Iris pigment epithelial cell (primary cell): Measurements from ENCODE around the gene PIGP.
"Not testable (repeated sequence)": the region's sequence is repeated elsewhere in the genome, so short reads cannot be mapped to it uniquely, and the experiment has no call there.

ENCODE experiments used
- DNase-seq: peaks from one replicate; pipeline ENCODE4 v3.0.0-alpha.2; 2011; ENCODE audit warnings: low read depth

The PIGP gene

GRCh38 chr21:37072988-37073416 lies at the start of gene PIGP, which contains the start of gene TTC3:
Gene PIGP (minus strand): TSS chr21:37073071. CDS start chr21:37072515, 556 bp downstream.
Gene TTC3 (plus strand): TSS chr21:37073254. CDS start chr21:37087258, 14,004 bp downstream.
- DNase-seq, result peak; percentile 91

DNA sequence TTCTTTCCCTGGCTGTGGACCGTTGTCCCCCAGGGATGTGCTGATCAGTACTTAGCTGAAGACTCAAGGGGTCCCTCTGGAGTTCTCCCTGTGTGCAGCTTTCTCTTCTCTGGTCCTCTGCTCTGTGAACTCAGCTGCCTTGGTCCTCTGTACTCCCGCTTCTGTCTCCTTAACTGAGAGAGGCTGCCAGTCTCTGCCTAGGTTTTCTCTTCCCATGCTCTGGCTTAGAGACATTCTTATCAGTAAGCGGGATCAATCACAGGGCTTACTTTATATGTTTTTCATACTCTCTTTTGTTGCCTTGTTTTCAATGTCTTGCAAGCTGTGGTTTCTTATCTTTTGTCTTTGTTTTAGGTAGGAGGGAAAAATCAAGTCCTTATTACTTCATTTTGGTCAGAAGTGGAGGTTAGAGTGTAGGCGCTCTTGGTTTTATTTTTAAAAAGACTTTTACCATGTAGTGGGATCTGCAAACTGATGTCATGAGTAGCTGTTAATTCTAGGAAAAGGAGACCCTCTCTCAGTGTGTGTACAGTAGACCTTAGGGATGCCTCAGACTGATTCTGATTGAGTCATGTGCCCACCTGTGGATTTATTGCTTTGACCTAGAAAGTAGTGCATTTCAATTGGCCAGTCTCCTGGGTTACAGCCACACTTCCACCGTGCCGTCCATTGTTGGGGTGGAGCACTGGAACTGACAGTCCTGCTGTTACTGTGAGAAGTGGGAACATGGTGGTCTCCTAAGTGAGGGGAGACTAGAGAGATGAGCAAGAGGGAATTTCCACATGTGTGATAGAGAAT lies 46.7 kb upstream of the PIGP start:
- DNase-seq, result no peak

- no peak for DNase-seq
Observed at GRCh38 chr21:37118187-37118826, 45.4 kb upstream of the PIGP start.

DNA sequence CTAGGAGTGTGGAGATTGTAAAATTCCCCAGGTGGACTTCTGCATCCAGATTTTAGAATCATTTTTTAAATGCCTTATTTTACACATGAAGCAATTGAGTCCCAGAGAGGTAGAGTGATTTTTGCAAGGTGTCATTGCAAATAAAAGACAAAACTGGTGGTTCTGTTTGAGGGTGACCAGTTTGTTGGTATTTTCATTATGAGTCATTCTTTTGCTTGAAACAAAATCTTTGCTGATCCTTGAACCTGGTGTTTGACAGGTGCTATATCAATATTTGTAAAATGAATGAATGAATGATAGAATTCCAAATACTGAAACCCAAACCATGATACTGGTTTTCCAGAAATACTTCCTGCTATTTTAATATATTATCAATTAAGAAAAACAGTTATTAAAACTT lies 44.3 kb upstream of the PIGP start:
- DNase-seq, result no peak

- DNase-seq, result peak; percentile 23
Observed at GRCh38 chr21:37116459-37116858, 43.6 kb upstream of the PIGP start.

GRCh38 chr21:37114301-37114700 lies 41.4 kb upstream of the PIGP start:
- not testable (repeated sequence) for DNase-seq

- not testable (repeated sequence) for DNase-seq
Observed at GRCh38 chr21:37111029-37111428, 38.2 kb upstream of the PIGP start.

GRCh38 chr21:37106998-37107397 lies 34.1 kb upstream of the PIGP start:
- DNase-seq, result no peak

GRCh38 chr21:37102746-37103145 lies 29.9 kb upstream of the PIGP start:
- peak; percentile 30 for DNase-seq

DNA sequence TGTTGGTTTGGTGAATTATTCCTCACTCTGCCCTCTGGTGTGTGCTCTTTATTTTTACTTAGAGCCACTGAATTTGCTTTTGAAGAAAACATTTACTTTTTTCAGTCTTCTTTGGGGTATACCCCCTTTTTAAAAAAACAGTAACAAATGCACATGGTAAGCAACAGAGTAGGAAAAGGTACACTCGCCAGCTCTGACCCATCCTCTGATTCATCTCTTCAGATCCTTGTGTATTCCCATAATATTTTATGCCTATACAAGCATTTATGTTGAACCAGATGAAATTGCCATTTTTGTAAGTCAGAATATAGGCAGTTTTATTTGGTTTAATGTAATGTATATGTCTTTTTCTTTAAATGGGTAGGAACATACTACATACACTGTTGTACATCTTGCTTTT lies 28.5 kb upstream of the PIGP start:
- peak; percentile 25 for DNase-seq

DNA sequence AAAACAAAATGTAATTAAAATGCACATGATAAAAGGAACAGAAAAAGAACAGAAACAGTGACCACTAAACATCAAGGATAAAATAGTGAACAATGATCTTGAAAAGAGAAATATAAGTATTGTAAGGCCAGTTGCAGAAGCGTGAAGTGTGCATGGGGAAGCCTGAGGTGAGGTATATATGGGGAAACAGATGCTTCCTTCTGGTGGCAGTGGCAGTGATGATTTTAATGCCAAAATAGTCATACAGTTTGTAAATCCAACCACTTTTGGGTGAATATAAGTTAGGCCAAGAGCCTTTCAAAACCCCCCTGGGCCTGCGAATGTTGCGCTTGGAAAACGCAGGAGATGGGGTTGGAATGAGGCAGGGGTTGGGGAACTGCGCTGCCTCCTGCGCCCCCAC lies 27.4 kb upstream of the PIGP start:
- DNase-seq, result no peak

GRCh38 chr21:37098751-37099150 lies 25.9 kb upstream of the PIGP start:
- no peak for DNase-seq

DNA sequence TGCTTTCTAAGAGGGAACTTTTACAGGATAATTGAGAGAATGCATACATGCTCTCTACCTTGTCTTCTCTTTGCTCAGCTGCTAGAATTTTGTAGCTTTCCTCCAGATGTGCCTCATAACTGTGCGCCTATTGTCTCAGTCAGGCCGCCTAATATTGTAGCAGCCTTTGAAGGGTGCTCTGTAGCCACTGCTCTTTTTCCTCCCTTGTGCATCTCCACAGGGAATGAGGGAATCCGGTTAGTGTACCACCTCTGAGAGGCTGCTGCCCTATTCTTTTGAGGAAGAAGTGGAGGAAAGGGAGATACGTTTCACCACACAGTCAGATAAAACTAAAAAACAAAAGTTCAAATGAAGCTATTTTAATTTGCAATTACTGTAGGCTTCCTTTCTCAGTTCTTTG lies 22.9 kb upstream of the PIGP start:
- DNase-seq, result no peak

DNA sequence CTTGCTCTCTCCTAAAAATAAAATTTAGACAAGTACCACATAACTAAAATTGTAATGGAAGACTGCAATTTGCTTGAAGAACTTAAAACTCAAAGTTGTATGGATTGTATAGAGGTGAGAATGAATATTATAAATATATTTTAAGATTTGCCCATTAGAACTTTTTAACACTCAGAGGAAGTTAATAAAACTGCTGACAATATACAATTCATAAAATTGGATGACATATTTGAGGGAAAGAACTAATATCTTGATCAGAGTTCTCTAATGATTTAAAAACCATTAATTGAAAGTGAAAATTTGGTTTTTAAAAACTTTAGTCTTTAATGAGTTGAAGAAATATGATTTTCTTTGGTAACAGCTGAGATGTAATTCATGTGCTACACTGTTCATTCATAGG lies 21.1 kb upstream of the PIGP start:
- no peak for DNase-seq

- peak; percentile 89 for DNase-seq
Observed at GRCh38 chr21:37088186-37088735, 15.4 kb upstream of the PIGP start.

DNA sequence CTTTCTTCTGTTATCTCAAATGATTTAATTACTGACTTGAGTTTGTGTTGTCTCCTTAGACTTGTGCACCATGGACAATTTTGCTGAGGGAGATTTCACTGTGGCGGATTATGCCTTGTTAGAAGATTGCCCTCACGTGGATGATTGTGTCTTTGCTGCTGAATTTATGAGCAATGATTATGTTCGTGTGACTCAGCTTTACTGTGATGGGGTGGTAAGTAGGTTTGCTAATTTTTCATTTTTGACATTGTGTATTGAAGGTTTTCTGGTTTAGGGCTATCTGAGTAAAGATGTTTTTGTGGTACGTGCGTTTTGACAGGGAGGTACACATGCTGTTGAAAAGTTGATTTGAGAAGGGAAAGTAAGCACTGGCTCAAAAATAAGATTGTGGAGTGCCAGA lies 14.3 kb upstream of the PIGP start:
- DNase-seq, result peak; percentile 74

DNA sequence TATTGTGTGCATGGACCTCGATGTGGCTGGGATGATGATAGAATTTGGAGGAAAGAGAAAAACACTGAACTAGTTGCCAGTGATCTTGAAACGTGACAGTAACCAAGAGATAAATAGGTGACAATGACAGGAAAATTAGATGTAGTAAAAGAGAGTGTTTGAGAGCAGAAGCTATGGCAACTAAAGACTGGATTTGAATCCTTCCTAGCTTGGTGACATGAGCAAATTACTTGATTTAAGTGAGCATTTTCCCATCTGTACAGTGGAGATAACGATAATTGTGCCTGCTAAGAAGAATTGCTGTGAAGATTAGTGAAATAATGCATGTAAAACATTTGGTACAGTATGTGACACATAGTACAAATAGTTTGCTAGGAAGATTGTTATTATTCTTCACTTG lies 12.9 kb upstream of the PIGP start:
- DNase-seq, result no peak

DNA sequence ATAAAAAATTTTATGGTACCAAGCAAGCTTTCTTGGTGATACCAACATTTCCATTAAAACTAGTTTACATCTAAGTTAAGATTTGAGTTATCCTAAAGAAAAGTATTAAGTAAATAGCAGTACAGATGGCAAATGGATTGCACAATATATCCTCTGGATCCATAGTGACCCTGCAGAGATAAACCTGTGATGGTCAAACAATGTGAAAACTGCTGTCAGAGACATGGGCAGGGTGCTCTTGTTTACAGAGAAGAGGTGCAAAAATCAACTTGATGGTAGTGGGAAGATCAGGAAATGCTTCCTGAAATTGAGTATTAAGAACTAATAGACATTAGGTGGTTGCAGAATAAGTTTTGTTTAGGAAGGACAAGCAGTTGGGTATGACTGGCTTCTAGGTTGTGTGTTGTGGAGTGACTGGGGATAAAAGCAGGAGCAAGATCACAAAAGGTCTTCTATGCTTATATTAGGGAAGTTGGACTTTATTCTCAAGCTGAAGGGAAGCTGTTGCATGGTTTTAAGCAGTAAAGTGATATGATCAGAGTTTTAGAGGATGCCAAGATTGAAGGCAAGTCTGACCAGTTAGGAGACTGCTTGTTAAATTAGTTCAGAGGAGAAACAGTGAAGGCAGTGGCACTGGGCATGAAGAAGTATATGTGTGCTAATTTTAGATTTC lies 10.1 kb upstream of the PIGP start:
- no peak for DNase-seq

- no peak for DNase-seq
Observed at GRCh38 chr21:37082375-37082774, 9.5 kb upstream of the PIGP start.

GRCh38 chr21:37079211-37079824 lies 6.4 kb upstream of the PIGP start:
- no peak for DNase-seq

DNA sequence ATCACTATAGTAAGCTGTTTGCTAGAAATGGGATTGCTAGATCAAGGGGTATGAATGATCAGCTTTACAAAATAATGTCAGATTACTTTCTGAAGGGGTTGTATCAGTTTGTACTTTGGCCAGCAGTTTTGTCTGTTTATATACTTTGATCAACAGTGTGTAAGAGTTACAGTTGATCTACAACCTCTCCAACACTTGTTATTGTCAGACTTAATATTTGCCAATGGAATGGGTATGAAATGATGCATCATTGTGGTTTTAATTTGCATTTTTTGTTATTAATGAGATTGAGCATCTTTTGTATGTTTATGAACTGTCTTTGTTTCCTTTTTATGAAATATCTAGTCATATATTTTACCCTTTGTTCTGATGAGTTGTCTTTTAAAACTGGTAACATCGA lies 4.5 kb upstream of the PIGP start:
- DNase-seq, result no peak
